GM06990 (cell line): ENCODE results near the gene TFAP2E.

ENCODE experiments used
- DNase-seq: peaks from one replicate; pipeline ENCODE4 v3.0.0-alpha.2; 2011; ENCODE audit not compliant: insufficient read length; ENCODE audit errors: extremely low read depth
- H3K27me3 ChIP-seq: replicated peaks from 2 replicates; pipeline ENCODE4 v1.6.0; 2011; ENCODE audit warnings: low read length; ENCODE audit not compliant: control insufficient read depth, insufficient read depth
- H3K36me3 ChIP-seq: 2 replicates; pipeline ENCODE4 v1.5.1; 2011; ENCODE audit warnings: low read length; ENCODE audit not compliant: control insufficient read depth, insufficient read depth
- H3K4me3 ChIP-seq: replicated peaks from 2 replicates; pipeline ENCODE4 v1.5.1; 2011; ENCODE audit warnings: low read depth, mild to moderate bottlenecking, control low read depth, low read length
- TF ChIP-seq, protein P1 (sequence below): IDR thresholded peaks from 2 replicates; pipeline ENCODE4 v1.5.1; 2011; ENCODE audit warnings: low read length, control low read depth, mild to moderate bottlenecking, inconsistent platforms; ENCODE audit not compliant: insufficient read depth, poor library complexity, severe bottlenecking

Gene TFAP2E

DNA sequence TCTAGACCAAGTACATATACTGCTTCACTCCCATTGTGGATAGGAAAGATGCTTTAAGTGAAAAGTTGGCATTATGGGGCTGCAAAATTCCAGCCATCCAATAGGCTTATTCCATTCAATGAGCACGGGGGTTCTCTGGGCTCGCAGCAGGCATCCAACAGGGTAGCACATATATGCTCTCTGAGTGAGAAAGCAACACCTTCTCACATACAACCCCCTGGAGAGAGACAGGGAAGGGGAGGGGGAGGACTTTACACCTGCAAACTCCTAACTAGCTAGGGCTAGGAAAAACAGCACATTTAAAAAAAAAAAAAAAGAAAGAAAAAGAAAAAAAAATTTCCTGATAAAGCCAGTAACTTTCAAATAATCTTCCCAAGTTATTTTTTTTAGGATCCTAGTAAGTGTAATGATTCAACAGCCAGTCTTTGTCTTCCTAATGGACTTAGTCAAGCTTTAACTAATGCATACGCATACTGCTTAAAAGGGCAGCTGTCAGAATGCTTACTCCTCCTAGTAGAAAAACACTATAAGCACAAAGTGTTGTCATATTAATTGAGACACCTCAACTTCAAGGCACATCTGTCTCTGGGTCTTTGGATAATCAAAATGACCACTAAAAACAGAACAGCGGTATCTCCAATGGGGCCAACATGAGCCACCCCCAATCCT is 49.5 kb downstream of the TFAP2E start:
- TF ChIP-seq, protein P1, sequence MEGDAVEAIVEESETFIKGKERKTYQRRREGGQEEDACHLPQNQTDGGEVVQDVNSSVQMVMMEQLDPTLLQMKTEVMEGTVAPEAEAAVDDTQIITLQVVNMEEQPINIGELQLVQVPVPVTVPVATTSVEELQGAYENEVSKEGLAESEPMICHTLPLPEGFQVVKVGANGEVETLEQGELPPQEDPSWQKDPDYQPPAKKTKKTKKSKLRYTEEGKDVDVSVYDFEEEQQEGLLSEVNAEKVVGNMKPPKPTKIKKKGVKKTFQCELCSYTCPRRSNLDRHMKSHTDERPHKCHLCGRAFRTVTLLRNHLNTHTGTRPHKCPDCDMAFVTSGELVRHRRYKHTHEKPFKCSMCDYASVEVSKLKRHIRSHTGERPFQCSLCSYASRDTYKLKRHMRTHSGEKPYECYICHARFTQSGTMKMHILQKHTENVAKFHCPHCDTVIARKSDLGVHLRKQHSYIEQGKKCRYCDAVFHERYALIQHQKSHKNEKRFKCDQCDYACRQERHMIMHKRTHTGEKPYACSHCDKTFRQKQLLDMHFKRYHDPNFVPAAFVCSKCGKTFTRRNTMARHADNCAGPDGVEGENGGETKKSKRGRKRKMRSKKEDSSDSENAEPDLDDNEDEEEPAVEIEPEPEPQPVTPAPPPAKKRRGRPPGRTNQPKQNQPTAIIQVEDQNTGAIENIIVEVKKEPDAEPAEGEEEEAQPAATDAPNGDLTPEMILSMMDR = no peak
- Histone ChIP-seq H3K27me3 (no peaks in the 10 kb centered on the region), H3K36me3 (peaks cover 13% of the 10 kb centered on the region), H3K4me3 (no peak overlapping the region)
- DNase-seq = no peak

DNA sequence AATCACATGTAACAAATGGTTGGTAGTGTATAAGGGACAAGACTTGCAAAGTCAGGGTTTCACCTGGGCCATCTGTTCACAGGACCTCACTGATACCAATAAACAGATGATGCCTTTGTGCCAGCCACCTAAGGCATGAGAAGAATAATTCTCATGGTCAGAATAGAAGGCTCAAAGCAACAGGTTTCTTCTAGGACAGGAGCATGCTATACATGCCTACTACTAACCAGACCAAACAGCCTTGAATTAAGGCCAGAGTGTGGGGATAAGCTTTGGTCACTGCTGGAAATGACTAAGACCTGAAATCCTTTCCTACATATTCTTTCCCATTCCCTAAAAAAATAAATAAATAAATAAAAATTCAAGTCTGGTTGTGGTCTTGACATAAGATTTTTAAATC is 50.7 kb downstream of the TFAP2E start:
- Histone ChIP-seq H3K36me3 (peaks cover 9% of the 10 kb centered on the region), H3K4me3 (no peak overlapping the region), H3K27me3 (no peaks in the 10 kb centered on the region)
- DNase-seq = no peak
- TF ChIP-seq, protein P1 = no peak

DNA sequence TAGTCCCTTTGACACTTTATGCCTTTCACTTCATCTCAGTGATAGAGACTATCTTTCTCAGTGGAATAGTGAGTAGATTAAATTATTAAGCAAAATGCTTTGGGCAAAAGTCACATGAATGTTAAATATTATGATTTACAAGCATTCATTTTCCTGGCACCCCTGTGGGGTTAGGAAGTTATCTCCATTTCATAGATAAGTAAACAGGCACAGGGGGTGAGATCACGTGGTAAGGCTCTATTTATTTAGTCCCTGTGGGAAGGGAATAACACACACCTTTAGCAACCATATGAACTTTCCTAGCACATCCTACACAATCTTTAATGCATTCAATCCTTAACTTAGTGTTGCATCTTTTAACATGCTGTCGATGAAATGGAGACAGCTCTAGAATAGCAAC is 55.9 kb downstream of the TFAP2E start:
- Histone ChIP-seq H3K36me3 (peaks cover 3% of the 10 kb centered on the region), H3K27me3 (no peaks in the 10 kb centered on the region), H3K4me3 (no peak overlapping the region)
- TF ChIP-seq, protein P1 = no peak
- DNase-seq = no peak

DNA sequence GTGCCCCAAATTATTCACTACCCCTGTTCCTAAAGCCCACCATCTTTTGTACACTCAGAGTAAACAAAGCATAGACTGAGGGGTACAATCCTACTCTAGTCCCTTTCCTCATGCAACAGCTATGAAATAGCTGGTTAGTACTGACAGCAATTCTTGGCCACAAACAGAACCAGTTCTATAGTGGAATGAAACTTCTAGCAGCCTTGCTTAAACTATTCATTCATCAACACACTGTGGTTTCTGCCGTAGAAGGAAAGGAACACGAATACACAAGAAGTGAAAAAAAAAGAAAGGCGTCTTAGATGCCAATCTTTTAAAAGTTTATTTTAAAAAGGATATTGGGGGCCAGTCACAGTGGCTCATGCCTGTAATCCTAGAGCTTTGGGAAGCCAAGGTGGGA is 58.3 kb downstream of the TFAP2E start:
- H3K36me3 ChIP-seq = peaks cover 3% of the 10 kb centered on the region

DNA sequence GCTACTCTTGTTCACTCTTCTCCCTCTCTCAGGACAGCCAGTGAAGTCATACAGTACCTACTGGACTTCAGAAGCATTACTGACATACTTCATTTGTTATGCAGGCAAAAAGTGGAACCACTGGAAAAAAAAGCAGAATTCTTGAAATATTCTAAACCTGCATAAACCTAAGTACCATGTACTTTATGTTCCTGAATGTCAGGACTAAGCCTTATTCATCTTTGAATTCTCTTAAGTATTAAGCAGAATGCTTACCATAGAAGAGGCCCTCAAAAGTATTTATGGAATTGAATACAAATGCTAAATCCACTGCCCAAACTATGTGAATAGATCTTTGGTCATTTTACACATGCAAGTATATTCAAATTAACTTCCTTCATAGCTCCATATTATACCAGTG is 60.4 kb downstream of the TFAP2E start:
- H3K27me3 ChIP-seq = no peaks in the 10 kb centered on the region
- TF ChIP-seq, protein P1 = no peak
- no peak overlapping the region for H3K4me3 ChIP-seq
- peaks cover 3% of the 10 kb centered on the region for H3K36me3 ChIP-seq
- DNase-seq = no peak

More for the DNA sequence above, 58.3 kb downstream of the TFAP2E start:
- H3K4me3 ChIP-seq = no peak overlapping the region
- TF ChIP-seq, protein P1 = no peak
- H3K27me3 ChIP-seq = no peaks in the 10 kb centered on the region
- no peak for DNase-seq

DNA sequence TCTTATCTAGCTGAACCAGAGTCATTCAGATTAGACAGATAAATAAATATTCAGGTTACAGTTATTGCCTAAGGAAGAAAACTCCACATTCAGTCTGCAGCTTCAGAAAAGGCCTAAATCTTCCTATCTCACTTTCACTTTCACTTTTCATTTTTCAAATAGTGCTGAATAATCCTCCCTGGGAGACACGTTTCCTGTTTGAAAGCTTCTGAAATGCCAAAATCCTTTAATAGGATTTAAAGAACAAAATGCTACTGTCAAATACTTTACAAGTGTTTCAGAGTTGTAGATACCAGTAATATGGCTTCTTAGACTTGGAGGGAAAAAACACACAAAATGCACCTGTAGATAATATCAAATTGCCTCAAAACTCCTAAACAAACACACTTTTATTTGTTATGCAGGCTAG is 64.3 kb downstream of the TFAP2E start:
- TF ChIP-seq, protein P1 = no peak
- Histone ChIP-seq H3K36me3 (no peaks in the 10 kb centered on the region; the same call in none of the 2 replicates), H3K4me3 (peak overlapping the region; percentile 55), H3K27me3 (no peaks in the 10 kb centered on the region)
- peak; percentile 6 for DNase-seq
